Neural cell (in vitro differentiated cells): ENCODE measurements around the gene PKHD1. TPM values are rescaled to one million over a fixed set of nuclear protein-coding genes. Genes with fewer than 3 reads are reported as not detected.

Experiments used
- H2AFZ ChIP-seq: fragments of 200-600, 300-800 bp; sonication (generic), shearing (Covaris generic); 2 replicates; pipeline ENCODE4 v1.6.0; 2014; ENCODE audit warnings: low read depth, mild to moderate bottlenecking, antibody characterized with exemption, low read length, moderate library complexity
- H3F3A ChIP-seq: fragments of 200-600 bp; shearing (Covaris generic); 2 replicates; pipeline ENCODE4 v1.6.1; 2016; ENCODE audit warnings: mild to moderate bottlenecking, moderate library complexity, mixed read lengths, antibody characterized with exemption, low read length; ENCODE audit not compliant: insufficient read depth, poor library complexity, severe bottlenecking
- H3K27ac ChIP-seq: fragments of 200-600, 300-800 bp; sonication (generic), shearing (Covaris generic); 2 replicates; pipeline ENCODE4 v1.5.1; 2014; ENCODE audit warnings: mild to moderate bottlenecking, low read length, moderate library complexity
- H3K27me3 ChIP-seq: fragments of 300-800, 200-600 bp; sonication (generic), shearing (Covaris generic); 2 replicates; pipeline ENCODE4 v1.6.0; 2014; ENCODE audit warnings: mild to moderate bottlenecking, low read depth, low read length, moderate library complexity; ENCODE audit not compliant: insufficient read depth
- H3K36me3 ChIP-seq: fragments of 300-800, 200-600 bp; sonication (generic), shearing (Covaris generic); 2 replicates; pipeline ENCODE4 v1.5.1; 2014; ENCODE audit warnings: mild to moderate bottlenecking, antibody characterized with exemption, low read length, moderate library complexity; ENCODE audit not compliant: insufficient read depth
- H3K4me2 ChIP-seq: fragments of 300-800, 200-600 bp; sonication (generic), shearing (Covaris generic); 2 replicates; pipeline ENCODE4 v1.6.0; 2014; ENCODE audit warnings: mild to moderate bottlenecking, low read length
- H3K4me3 ChIP-seq: fragments of 300-800, 200-600 bp; sonication (generic), shearing (Covaris generic); 2 replicates; pipeline ENCODE4 v1.5.1; 2014; ENCODE audit warnings: mild to moderate bottlenecking, low read length, moderate library complexity
- H3K79me2 ChIP-seq: fragments of 200-600 bp; shearing (Covaris generic); replicated peaks from 2 replicates; pipeline ENCODE4 v1.6.0; 2014; ENCODE audit warnings: mild to moderate bottlenecking, low read length, moderate library complexity; ENCODE audit not compliant: insufficient read depth
- H3K9ac ChIP-seq: fragments of 300-800, 200-600 bp; sonication (generic), shearing (Covaris generic); 2 replicates; pipeline ENCODE4 v1.6.1; 2016; ENCODE audit warnings: mild to moderate bottlenecking, low read length, mixed read lengths
- H3K9me2 ChIP-seq: fragments of 200-600 bp; shearing (Covaris generic); 2 replicates; pipeline ENCODE4 v1.6.1; 2016; ENCODE audit warnings: mild to moderate bottlenecking, low read length, mixed read lengths; ENCODE audit not compliant: insufficient read depth
- H3K9me3 ChIP-seq: fragments of 200-600, 300-800 bp; sonication (generic), shearing (Covaris generic); 2 replicates; pipeline ENCODE4 v1.6.1; 2016; ENCODE audit warnings: mild to moderate bottlenecking, mixed run types, low read length, moderate library complexity, mixed read lengths
- H4K20me1 ChIP-seq: fragments of 200-600 bp; shearing (Covaris generic); 2 replicates; pipeline ENCODE4 v1.6.1; 2016; ENCODE audit warnings: mild to moderate bottlenecking, mixed run types; ENCODE audit not compliant: insufficient read depth
- CTCF ChIP-seq: fragments of 450-650 bp; IDR thresholded peaks from 2 replicates; pipeline ENCODE4 v1.5.1; 2014; ENCODE audit warnings: antibody characterized with exemption, mild to moderate bottlenecking, moderate library complexity; ENCODE audit not compliant: poor library complexity, severe bottlenecking
- EP300 ChIP-seq: fragments of 450-650 bp; conservative IDR thresholded peaks from 2 replicates; pipeline ENCODE4 v1.6.1; 2014; ENCODE audit warnings: antibody characterized with exemption, mild to moderate bottlenecking, moderate library complexity; ENCODE audit not compliant: poor library complexity, severe bottlenecking
- EZH2 ChIP-seq: fragments of 200-600, 300-800 bp; shearing (Covaris generic), sonication (generic); IDR thresholded peaks from 2 replicates; pipeline ENCODE4 v1.6.1; 2014; ENCODE audit warnings: antibody characterized with exemption, low read length, borderline replicate concordance, mild to moderate bottlenecking; ENCODE audit not compliant: insufficient read depth, poor library complexity, severe bottlenecking
- MXI1 ChIP-seq: fragments of 450-650 bp; conservative IDR thresholded peaks from 2 replicates; pipeline ENCODE4 v1.6.1; 2014; ENCODE audit warnings: antibody characterized with exemption, mild to moderate bottlenecking; ENCODE audit not compliant: poor library complexity, severe bottlenecking
- POLR2AphosphoS5 ChIP-seq: IDR thresholded peaks from 2 replicates; pipeline ENCODE4 v1.6.1; 2012
- RAD21 ChIP-seq: fragments of 450-650 bp; conservative IDR thresholded peaks from 2 replicates; pipeline ENCODE4 v1.6.1; 2014; ENCODE audit warnings: antibody characterized with exemption, mild to moderate bottlenecking, moderate library complexity
- REST ChIP-seq: IDR thresholded peaks from 2 replicates; pipeline ENCODE4 v1.6.1; 2012; ENCODE audit warnings: borderline replicate concordance
- SMC3 ChIP-seq: fragments of 450-650 bp; conservative IDR thresholded peaks from 2 replicates; pipeline ENCODE4 v1.6.1; 2014; ENCODE audit warnings: antibody characterized with exemption, mild to moderate bottlenecking, moderate library complexity; ENCODE audit not compliant: poor library complexity
- TAF1 ChIP-seq: IDR thresholded peaks from 2 replicates; pipeline ENCODE4 v1.6.1; 2012; ENCODE audit warnings: low read depth
- polyA plus RNA-seq: library from polyadenylated mRNA; depleted of rRNA; stranded (reverse); fragments of >200 nt; gene quantifications from 2 replicates; pipeline ENCODE4 v1.2.3, GENCODE V29; 2014

PKHD1 gene
- polyA plus RNA-seq, 1 donor from 2014 or later: not detected

GRCh38 chr6:51959744-51960383 lies 127.5 kb downstream of the PKHD1 start:
- TF ChIP-seq SMC3 (peak; percentile 96), CTCF (peak; percentile 92), EZH2 (no peak), RAD21 (peak; percentile 97)
- no peak overlapping the region for H3K4me3 ChIP-seq
- H3K27me3 ChIP-seq: peaks cover 3% of the 10 kb centered on the region
- no peaks in the 10 kb centered on the region for H3K79me2 ChIP-seq
- no peaks in the 10 kb centered on the region for H4K20me1 ChIP-seq
- H3K36me3 ChIP-seq: no peaks in the 10 kb centered on the region
- H2AFZ ChIP-seq: no peak overlapping the region
- H3F3A ChIP-seq: no peaks in the 10 kb centered on the region
- H3K9me2 ChIP-seq: no peaks in the 10 kb centered on the region
- H3K27ac ChIP-seq: no peak overlapping the region
- H3K4me2 ChIP-seq: no peak overlapping the region
- no peak overlapping the region for H3K9ac ChIP-seq
- no peaks in the 10 kb centered on the region for H3K9me3 ChIP-seq

GRCh38 chr6:51954681-51955080 lies 132.7 kb downstream of the PKHD1 start:
- no peaks in the 10 kb centered on the region for H3K36me3 ChIP-seq
- H3K79me2 ChIP-seq: no peaks in the 10 kb centered on the region
- no peak overlapping the region for H3K4me2 ChIP-seq
- no peak for TF ChIP-seq EZH2
- no peak for TF ChIP-seq TAF1
- TF ChIP-seq EP300: no peak
- no peak for TF ChIP-seq POLR2AphosphoS5
- H4K20me1 ChIP-seq: no peaks in the 10 kb centered on the region
- H3K4me3 ChIP-seq: no peak overlapping the region
- no peak overlapping the region for H3K9ac ChIP-seq
- no peaks in the 10 kb centered on the region for H3K27me3 ChIP-seq
- no peaks in the 10 kb centered on the region for H3K9me3 ChIP-seq
- no peaks in the 10 kb centered on the region for H3F3A ChIP-seq
- H2AFZ ChIP-seq: no peak overlapping the region
- no peak overlapping the region for H3K27ac ChIP-seq
- no peaks in the 10 kb centered on the region for H3K9me2 ChIP-seq

GRCh38 chr6:51953246-51953645 lies 134.2 kb downstream of the PKHD1 start:
- Histone ChIP-seq H2AFZ (no peak overlapping the region), H3K27ac (no peak overlapping the region), H3K4me2 (no peak overlapping the region), H3F3A (no peaks in the 10 kb centered on the region), H3K4me3 (no peak overlapping the region), H3K9ac (no peak overlapping the region), H3K9me3 (no peaks in the 10 kb centered on the region), H4K20me1 (no peaks in the 10 kb centered on the region), H3K36me3 (no peaks in the 10 kb centered on the region), H3K27me3 (no peaks in the 10 kb centered on the region), H3K9me2 (no peaks in the 10 kb centered on the region), H3K79me2 (no peaks in the 10 kb centered on the region)
- no peak for TF ChIP-seq MXI1
- TF ChIP-seq SMC3: no peak
- no peak for TF ChIP-seq CTCF
- no peak for TF ChIP-seq EZH2
- TF ChIP-seq POLR2AphosphoS5: no peak
- no peak for TF ChIP-seq EP300
- TF ChIP-seq RAD21: no peak
- TF ChIP-seq REST: no peak
- TF ChIP-seq TAF1: no peak
